Adrenal gland (tissue), 12 donors: ENCODE results near the gene BMPR2. TPM values are rescaled to one million over a fixed set of nuclear protein-coding genes. Genes with fewer than 3 reads are reported as not detected.

Experiments
- DNase-seq, 7 donors: peaks; one replicate each; pipeline ENCODE4 v3.0.0-alpha.2; 2019 to 2020
- H3K27ac ChIP-seq, 5 donors: fragments of 200-600 bp; sonication (generic) in 4 of 5; 1 replicate in 3 of 5; 2 replicates in 2 of 5; pipeline versions ENCODE4 v1.5.1 to v1.8.0; 2016 to 2020; ENCODE audit warnings: mild to moderate bottlenecking in 1 of 5
- H3K27me3 ChIP-seq: fragments of 200-600 bp; 2 replicates; pipeline ENCODE4 v1.8.0; 2021
- H3K36me3 ChIP-seq, 2 donors: fragments of 200-600 bp; replicated peaks in 1 of 2; 1 replicate in 1 of 2; 2 replicates in 1 of 2; pipeline versions ENCODE4 v1.5.1 to v1.8.0; 2018 to 2022
- H3K4me1 ChIP-seq, 2 donors: fragments of 200-600 bp; replicated peaks in 1 of 2; 1 replicate in 1 of 2; 2 replicates in 1 of 2; pipeline versions ENCODE4 v1.5.1 to v1.8.0; 2018 to 2021
- H3K4me3 ChIP-seq, 4 donors: fragments of 200-600 bp; sonication (generic) in 3 of 4; one replicate each; pipeline ENCODE4 v1.5.1; 2016 to 2018
- H3K9me3 ChIP-seq, 3 donors: fragments of 200-600 bp; sonication (generic) in 1 of 3; replicated peaks in 1 of 3; 1 replicate in 2 of 3; 2 replicates in 1 of 3; pipeline versions ENCODE4 v1.5.1 to v1.8.0; 2016 to 2021
- CTCF ChIP-seq, 6 experiments: fragments of 450-650 bp in 4 of 6; fragments of 200-600 bp in 2 of 6; sonication (generic) in 1 of 6; IDR thresholded peaks; 1 replicate in 5 of 6; 2 replicates in 1 of 6; pipeline versions ENCODE4 v1.5.1 to v1.8.0; 2016 to 2021; ENCODE audit warnings: antibody characterized with exemption in 6 of 6, mild to moderate bottlenecking in 2 of 6, moderate library complexity in 1 of 6
- POLR2A ChIP-seq, 2 donors: fragments of 450-650 bp; IDR thresholded peaks; one replicate each; pipeline ENCODE4 v1.6.1; 2017; ENCODE audit warnings: antibody characterized with exemption in 2 of 2, mild to moderate bottlenecking in 2 of 2, moderate library complexity in 1 of 2
- WGBS, 4 donors: extraction: QIAGEN DNeasy Blood & Tissue Kit in 2 of 4; methylation state at CpG; one replicate each; pipeline versions ENCODE4 v1.1.5 to v1.1.7; 2013 to 2017; 5-methylcytosine and 5-hydroxymethylcytosine counted together
- intact Hi-C, 2 donors: fragments of 100-400 bp; cut with DNase I; formaldehyde crosslinking; loops; one replicate each; pipeline versions ENCODE4 v1.14.1 to v1.15.0; 2022 to 2023
- polyA plus RNA-seq, 3 donors: library from polyadenylated mRNA; stranded (reverse); fragments of 200-250 nt in 2 of 3; fragments of 350-450 nt in 1 of 3; fragmentation: Illumina TruSeq in 1 of 3; extraction: RNeasy Lipid Tissue Mini Kit (QIAGEN cat#74804) in 1 of 3; gene quantifications; one replicate each; pipeline ENCODE4 v1.2.3, GENCODE V29; 2013 to 2014
- total RNA-seq, 9 donors: library from RNA; depleted of rRNA in 4 of 9; stranded (reverse); fragments of >200 nt in 4 of 9; fragments of 120-200 nt in 1 of 9; fragmentation: NEBNext Ultra II Directional in 1 of 9; extraction: Animal tissue kit (Norgen Biotek cat#: 25700) in 1 of 9; gene quantifications; one replicate each; pipeline versions ENCODE4 v1.1.0 to v1.2.4, GENCODE V29; 2013 to 2023
- donor health status: healthy with polysubstance abuse.
- donor health status: Bipolar disorder and iron deficiency.
- donor health status: DM: yes; HTN: yes; CAD: no.
- donor health status: DM: no; HTN: no; CAD: no.
- donor health status: DM: no; HTN: no; CAD: no.
- donor health status: DM: yes; HTN: yes; CAD: no.

BMPR2 gene
- total and polyA plus RNA-seq, 12 donors: 7.7 to 123 (median 85.7) TPM

- DNase-seq: no peak
- Histone ChIP-seq H3K4me3 (no peak overlapping the region), H3K36me3 (no peaks in the 10 kb centered on the region), H3K27me3 (no peaks in the 10 kb centered on the region), H3K9me3 (no peaks in the 10 kb centered on the region), H3K27ac (no peak overlapping the region), H3K4me1 (peaks cover 9 to 33% of the 10 kb centered on the region in 2 donors)
- intact Hi-C loops: no loop called here
- 50 to 86% (median 67%) methylated on average over 1 of the region's 1 CpG for WGBS, 4 donors
- TF ChIP-seq CTCF (IDR thresholded peaks at IDR 0.05) (no peak), POLR2A (IDR thresholded peaks at IDR 0.05) (no peak)
These were observed 41.9 kb downstream of the BMPR2 start for GRCh38 chr2:202418027-202418426.

- Histone ChIP-seq H3K27me3 (no peaks in the 10 kb centered on the region), H3K4me1 (peaks cover 11 to 37% of the 10 kb centered on the region in 2 donors), H3K9me3 (no peaks in the 10 kb centered on the region), H3K4me3 (no peak overlapping the region), H3K36me3 (no peaks in the 10 kb centered on the region), H3K27ac (no peak overlapping the region)
- TF ChIP-seq CTCF (IDR thresholded peaks at IDR 0.05) (no peak), POLR2A (IDR thresholded peaks at IDR 0.05) (no peak)
- intact Hi-C loops: no loop called here
- no peak for DNase-seq
These were observed 42.4 kb downstream of the BMPR2 start for GRCh38 chr2:202418511-202418910.

GRCh38 chr2:202423139-202423538 lies 47.0 kb downstream of the BMPR2 start:
- DNase-seq: peak in 3 of 7 donors; percentile 14 to 39 (median 33)
- H3K4me3 ChIP-seq: no peak overlapping the region
- no peaks in the 10 kb centered on the region for H3K9me3 ChIP-seq
- no peaks in the 10 kb centered on the region for H3K36me3 ChIP-seq
- H3K4me1 ChIP-seq: peaks cover 7 to 33% of the 10 kb centered on the region in 2 donors
- 53 to 62% (median 59%) methylated on average over 2 of the region's 2 CpGs for WGBS, 4 donors
- H3K27me3 ChIP-seq: no peaks in the 10 kb centered on the region
- no peak overlapping the region for H3K27ac ChIP-seq
- intact Hi-C loops: no loop called here
- TF ChIP-seq CTCF (IDR thresholded peaks at IDR 0.05) (no peak), POLR2A (IDR thresholded peaks at IDR 0.05) (no peak)

GRCh38 chr2:202425036-202425435 lies 48.9 kb downstream of the BMPR2 start:
- intact Hi-C loops: no loop called here
- WGBS, 4 donors: 75 to 83% (median 79%) methylated on average over 5 of the region's 5 CpGs
- DNase-seq: no peak
- H3K4me3 ChIP-seq: no peak overlapping the region
- H3K36me3 ChIP-seq: no peaks in the 10 kb centered on the region
- peaks cover 7 to 31% of the 10 kb centered on the region in 2 donors for H3K4me1 ChIP-seq
- H3K27me3 ChIP-seq: no peaks in the 10 kb centered on the region
- TF ChIP-seq POLR2A (IDR thresholded peaks at IDR 0.05) (no peak), CTCF (IDR thresholded peaks at IDR 0.05) (no peak)
- H3K27ac ChIP-seq: no peak overlapping the region
- H3K9me3 ChIP-seq: no peaks in the 10 kb centered on the region
